ENCODE data around the gene KRT85. TPM values are rescaled to one million over a fixed set of nuclear protein-coding genes. Genes with fewer than 3 reads are reported as not detected.

KRT85 gene
- total RNA-seq, 2 donors from 2014 or later = not detected

- Histone ChIP-seq H3K9ac (ENCODE audit: extremely low read depth, low read length, poor library complexity, severe bottlenecking) (no peak overlapping the region), H3K36me3 (ENCODE audit: control insufficient read depth, insufficient read depth, low read length) (no peaks in the 10 kb centered on the region), H3K4me1 (ENCODE audit: control insufficient read depth, insufficient read depth, low read length) (no peaks in the 10 kb centered on the region), H3K27me3 (ENCODE audit: control insufficient read depth, insufficient read depth, low read length, poor library complexity, severe bottlenecking) (peaks cover 14% of the 10 kb centered on the region), H3K9me3 (ENCODE audit: control insufficient read depth, low read length) (no peaks in the 10 kb centered on the region), H3K27ac (ENCODE audit: low read depth, low read length) (no peak overlapping the region), H3K4me3 (ENCODE audit: low read length) (no peak overlapping the region)
- no peaks in the 10 kb centered on the region for H3K9me3 Mint-ChIP-seq
- H3K27me3 Mint-ChIP-seq (ENCODE audit: insufficient read depth) = peaks cover 24% of the 10 kb centered on the region
- WGBS, 2 experiments (ENCODE audit: insufficient coverage in 1 of 2, insufficient read length in 1 of 2) = 80 to 84% methylated on average over 8 to 12 of the region's 12 CpGs
- TF ChIP-seq CTCF (conservative IDR thresholded peaks at IDR 0.05) = no peak
- no peaks in the 10 kb centered on the region for H3K36me3 Mint-ChIP-seq (ENCODE audit: low read depth)
- H3K27ac Mint-ChIP-seq = no peak overlapping the region
- peak; percentile 28 for DNase-seq
- H3K4me1 Mint-ChIP-seq = no peaks in the 10 kb centered on the region
- H3K4me3 Mint-ChIP-seq = no peak overlapping the region
These were observed 49.7 kb downstream of the KRT85 start for GRCh38 chr12:52317468-52318052.

- peak; percentile 24 for DNase-seq
- TF ChIP-seq CTCF (conservative IDR thresholded peaks at IDR 0.05) = no peak
- WGBS, 2 experiments (ENCODE audit: insufficient coverage in 1 of 2, insufficient read length in 1 of 2) = 74 to 100% methylated on average over 1 to 11 of the region's 11 CpGs
- no peak overlapping the region for H3K27ac Mint-ChIP-seq
- H3K4me1 Mint-ChIP-seq = no peaks in the 10 kb centered on the region
- H3K27me3 ChIP-seq (ENCODE audit: control insufficient read depth, insufficient read depth, low read length, poor library complexity, severe bottlenecking) = peaks cover 23% of the 10 kb centered on the region
- no peak overlapping the region for H3K4me3 ChIP-seq (ENCODE audit: low read length)
- H3K36me3 Mint-ChIP-seq (ENCODE audit: low read depth) = no peaks in the 10 kb centered on the region
- peaks cover 24% of the 10 kb centered on the region for H3K27me3 Mint-ChIP-seq (ENCODE audit: insufficient read depth)
- no peak overlapping the region for H3K4me3 Mint-ChIP-seq
- H3K9me3 Mint-ChIP-seq = no peaks in the 10 kb centered on the region
- H3K9ac ChIP-seq (ENCODE audit: extremely low read depth, low read length, poor library complexity, severe bottlenecking) = no peak overlapping the region
- no peaks in the 10 kb centered on the region for H3K36me3 ChIP-seq (ENCODE audit: control insufficient read depth, insufficient read depth, low read length)
- no peaks in the 10 kb centered on the region for H3K4me1 ChIP-seq (ENCODE audit: control insufficient read depth, insufficient read depth, low read length)
- no peaks in the 10 kb centered on the region for H3K9me3 ChIP-seq (ENCODE audit: control insufficient read depth, low read length)
- no peak overlapping the region for H3K27ac ChIP-seq (ENCODE audit: low read depth, low read length)
These were observed 50.6 kb downstream of the KRT85 start for GRCh38 chr12:52316701-52317100.

- Mint-ChIP-seq H3K4me3 (no peak overlapping the region), H3K9me3 (no peaks in the 10 kb centered on the region), H3K4me1 (no peaks in the 10 kb centered on the region), H3K27me3 (ENCODE audit: insufficient read depth) (peaks cover 28% of the 10 kb centered on the region), H3K36me3 (ENCODE audit: low read depth) (no peaks in the 10 kb centered on the region), H3K27ac (no peak overlapping the region)
- Histone ChIP-seq H3K9me3 (ENCODE audit: control insufficient read depth, low read length) (no peaks in the 10 kb centered on the region), H3K4me1 (ENCODE audit: control insufficient read depth, insufficient read depth, low read length) (no peaks in the 10 kb centered on the region), H3K9ac (ENCODE audit: extremely low read depth, low read length, poor library complexity, severe bottlenecking) (no peak overlapping the region), H3K36me3 (ENCODE audit: control insufficient read depth, insufficient read depth, low read length) (no peaks in the 10 kb centered on the region), H3K27me3 (ENCODE audit: control insufficient read depth, insufficient read depth, low read length, poor library complexity, severe bottlenecking) (peaks cover 27% of the 10 kb centered on the region), H3K4me3 (ENCODE audit: low read length) (no peak overlapping the region), H3K27ac (ENCODE audit: low read depth, low read length) (no peak overlapping the region)
- no peak for TF ChIP-seq CTCF (conservative IDR thresholded peaks at IDR 0.05)
- 73% methylated on average over 8 to 9 of the region's 9 CpGs for WGBS, 2 experiments (ENCODE audit: insufficient coverage in 1 of 2, insufficient read length in 1 of 2)
- no peak for DNase-seq
These were observed 51.0 kb downstream of the KRT85 start for GRCh38 chr12:52316290-52316689.
